ENCODE results near the gene CXCL16. TPM values are rescaled to one million over a fixed set of nuclear protein-coding genes. Genes with fewer than 3 reads are reported as not detected.

The CXCL16 gene
- total RNA-seq, 4 donors from 2014 or later: 1.2 to 2.1 (median 1.4) TPM

DNA sequence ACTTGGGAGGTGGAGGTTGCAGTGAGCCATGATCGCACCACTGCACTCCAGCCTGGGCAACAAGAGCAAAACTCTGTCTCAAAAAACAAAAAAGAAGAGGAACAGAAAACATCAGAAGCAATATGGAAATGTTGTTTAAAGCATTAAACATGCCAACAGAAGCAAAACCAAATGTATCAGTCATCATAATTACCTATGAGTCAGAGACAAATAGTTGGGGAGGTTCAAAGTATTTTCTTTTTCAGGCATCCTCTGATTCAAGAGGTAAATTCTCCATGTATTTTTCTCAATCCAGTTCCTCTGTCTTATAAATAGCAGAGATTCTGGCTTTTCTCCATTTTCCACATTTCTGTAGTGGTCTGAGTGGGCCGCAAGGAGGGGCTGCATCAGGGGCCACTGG, 29.9 kb upstream of the CXCL16 start:
- H3K9me3 ChIP-seq: no peaks in the 10 kb centered on the region
- DNase-seq (no peak), ATAC-seq (no peak)
- in situ Hi-C loops (cut with MboI; ENCODE audit: low sequenced_read_pairs in 4 of 4) (no loop called here), intact Hi-C loops (cut with DNase I; ENCODE audit: low total_unique reads) (no loop called here)
- H3K36me3 ChIP-seq: no peaks in the 10 kb centered on the region
- TF ChIP-seq, protein P1, sequence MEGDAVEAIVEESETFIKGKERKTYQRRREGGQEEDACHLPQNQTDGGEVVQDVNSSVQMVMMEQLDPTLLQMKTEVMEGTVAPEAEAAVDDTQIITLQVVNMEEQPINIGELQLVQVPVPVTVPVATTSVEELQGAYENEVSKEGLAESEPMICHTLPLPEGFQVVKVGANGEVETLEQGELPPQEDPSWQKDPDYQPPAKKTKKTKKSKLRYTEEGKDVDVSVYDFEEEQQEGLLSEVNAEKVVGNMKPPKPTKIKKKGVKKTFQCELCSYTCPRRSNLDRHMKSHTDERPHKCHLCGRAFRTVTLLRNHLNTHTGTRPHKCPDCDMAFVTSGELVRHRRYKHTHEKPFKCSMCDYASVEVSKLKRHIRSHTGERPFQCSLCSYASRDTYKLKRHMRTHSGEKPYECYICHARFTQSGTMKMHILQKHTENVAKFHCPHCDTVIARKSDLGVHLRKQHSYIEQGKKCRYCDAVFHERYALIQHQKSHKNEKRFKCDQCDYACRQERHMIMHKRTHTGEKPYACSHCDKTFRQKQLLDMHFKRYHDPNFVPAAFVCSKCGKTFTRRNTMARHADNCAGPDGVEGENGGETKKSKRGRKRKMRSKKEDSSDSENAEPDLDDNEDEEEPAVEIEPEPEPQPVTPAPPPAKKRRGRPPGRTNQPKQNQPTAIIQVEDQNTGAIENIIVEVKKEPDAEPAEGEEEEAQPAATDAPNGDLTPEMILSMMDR (IDR thresholded peaks at IDR 0.05 in 4 of 5, conservative IDR thresholded peaks at IDR 0.05 in 1 of 5): no peak
- TF ChIP-seq POLR2A (IDR thresholded peaks at IDR 0.05): no peak
- no peak overlapping the region for H3K27ac ChIP-seq
- H3K27me3 ChIP-seq: peaks cover 8 to 12% (median 10%) of the 10 kb centered on the region in 3 donors
- H3K4me1 ChIP-seq: no peaks in the 10 kb centered on the region
- no peak overlapping the region for H3K4me3 ChIP-seq

DNA sequence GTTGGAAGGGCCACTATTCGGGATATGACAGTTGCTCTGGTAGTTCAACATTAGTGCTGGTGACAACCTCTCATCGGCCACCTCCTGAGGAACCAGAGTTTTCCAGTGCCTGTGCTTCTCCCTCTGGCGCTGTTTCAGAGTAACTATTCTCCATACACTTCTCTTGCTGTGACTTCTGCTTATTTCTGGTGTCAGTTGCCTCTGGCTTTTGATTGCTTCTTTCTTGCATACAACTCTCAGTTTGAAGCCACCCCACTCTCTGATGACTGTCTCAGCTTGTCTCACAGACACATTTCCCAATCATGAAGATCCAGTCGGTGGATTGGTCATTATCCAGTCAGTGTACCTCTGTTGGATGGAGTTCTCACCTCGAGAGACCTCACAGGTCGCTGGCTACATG, 28.6 kb upstream of the CXCL16 start:
- DNase-seq (no peak), ATAC-seq (no peak)
- Histone ChIP-seq H3K36me3 (no peaks in the 10 kb centered on the region), H3K9me3 (no peaks in the 10 kb centered on the region), H3K27me3 (peaks cover 8 to 12% (median 9%) of the 10 kb centered on the region in 3 donors), H3K4me3 (no peak overlapping the region), H3K4me1 (no peaks in the 10 kb centered on the region), H3K27ac (no peak overlapping the region)
- in situ Hi-C loops (cut with MboI; ENCODE audit: low sequenced_read_pairs in 4 of 4) (no loop called here), intact Hi-C loops (cut with DNase I; ENCODE audit: low total_unique reads) (no loop called here)
- TF ChIP-seq POLR2A (IDR thresholded peaks at IDR 0.05): no peak
- TF ChIP-seq, protein P1 (IDR thresholded peaks at IDR 0.05 in 4 of 5, conservative IDR thresholded peaks at IDR 0.05 in 1 of 5): no peak

DNA sequence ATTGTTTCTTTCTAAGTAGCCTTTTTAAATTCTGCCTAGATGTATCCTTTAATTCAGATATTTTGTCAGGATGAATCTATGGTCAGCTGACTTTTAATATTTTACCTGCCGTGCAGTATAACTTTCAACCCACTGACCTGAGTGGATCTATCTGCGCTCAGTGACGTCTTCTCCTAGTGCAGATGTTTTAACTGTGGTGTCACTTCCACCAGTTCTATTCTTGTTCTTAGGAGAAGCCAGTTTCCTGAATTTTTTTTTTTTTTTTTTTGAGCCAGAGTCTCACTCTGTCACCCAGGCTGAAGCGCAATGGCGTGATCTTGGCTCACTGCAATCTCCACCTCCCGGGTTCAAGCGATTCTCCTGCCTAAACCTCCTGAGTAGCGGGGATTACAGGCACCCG, 27.0 kb upstream of the CXCL16 start:
- in situ Hi-C loops (cut with MboI; ENCODE audit: low sequenced_read_pairs in 4 of 4) (no loop called here), intact Hi-C loops (cut with DNase I; ENCODE audit: low total_unique reads) (no loop called here)
- DNase-seq (no peak), ATAC-seq (no peak)
- H3K27me3 ChIP-seq: peaks cover 1 to 5% (median 2%) of the 10 kb centered on the region in 3 donors
- H3K4me1 ChIP-seq: no peaks in the 10 kb centered on the region
- H3K9me3 ChIP-seq: no peaks in the 10 kb centered on the region
- H3K27ac ChIP-seq: no peak overlapping the region
- no peaks in the 10 kb centered on the region for H3K36me3 ChIP-seq
- no peak for TF ChIP-seq POLR2A (IDR thresholded peaks at IDR 0.05)
- TF ChIP-seq, protein P1 (IDR thresholded peaks at IDR 0.05 in 4 of 5, conservative IDR thresholded peaks at IDR 0.05 in 1 of 5): no peak
- no peak overlapping the region for H3K4me3 ChIP-seq

DNA sequence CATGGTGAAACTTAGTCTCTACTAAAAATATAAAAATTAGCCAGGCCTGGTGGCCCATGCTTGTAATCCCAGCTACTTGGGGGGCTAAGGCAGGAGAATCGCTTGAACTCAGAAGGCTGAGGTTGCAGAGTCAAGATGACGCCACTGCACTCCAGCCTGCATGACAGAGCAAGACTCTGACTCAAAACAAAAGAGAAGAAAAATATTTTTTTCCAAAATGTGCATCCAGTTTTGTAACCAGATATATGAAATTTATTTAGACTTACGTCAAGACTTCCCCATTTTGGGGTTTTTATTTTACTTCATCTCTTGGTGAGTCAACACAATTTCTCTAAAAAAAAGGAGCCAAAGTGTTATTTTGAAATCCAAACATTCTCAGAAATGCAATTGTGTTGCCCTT, 26.5 kb upstream of the CXCL16 start:
- ATAC-seq (no peak), DNase-seq (no peak)
- in situ Hi-C loops (cut with MboI; ENCODE audit: low sequenced_read_pairs in 4 of 4) (no loop called here), intact Hi-C loops (cut with DNase I; ENCODE audit: low total_unique reads) (no loop called here)
- no peaks in the 10 kb centered on the region for H3K4me1 ChIP-seq
- no peaks in the 10 kb centered on the region for H3K36me3 ChIP-seq
- H3K27ac ChIP-seq: no peak overlapping the region
- no peaks in the 10 kb centered on the region for H3K9me3 ChIP-seq
- H3K4me3 ChIP-seq: no peak overlapping the region
- no peaks in the 10 kb centered on the region for H3K27me3 ChIP-seq
- TF ChIP-seq POLR2A (IDR thresholded peaks at IDR 0.05): no peak
- TF ChIP-seq, protein P1 (IDR thresholded peaks at IDR 0.05 in 4 of 5, conservative IDR thresholded peaks at IDR 0.05 in 1 of 5): no peak

DNA sequence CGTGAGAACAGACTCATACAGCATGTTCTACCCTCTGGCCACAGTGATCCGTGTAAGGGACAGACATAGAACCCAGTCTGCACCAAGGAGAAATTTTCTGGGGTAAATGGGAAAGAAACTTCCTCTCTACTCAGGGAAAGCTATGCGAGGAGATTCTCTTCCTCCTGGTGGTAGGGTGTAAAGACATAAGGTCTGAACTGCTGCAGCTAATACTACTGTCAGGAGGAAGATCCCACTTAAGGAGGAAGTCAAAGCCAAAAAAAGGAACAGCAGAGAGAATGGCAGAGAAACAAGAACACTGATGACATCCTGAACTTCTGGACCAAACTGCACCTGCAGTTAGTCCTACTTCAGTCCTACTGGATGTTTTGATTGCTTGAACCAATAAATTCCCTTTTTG, 24.9 kb upstream of the CXCL16 start:
- in situ Hi-C loops (cut with MboI; ENCODE audit: low sequenced_read_pairs in 4 of 4): no loop called here
- DNase-seq (no peak), ATAC-seq (no peak)
- intact Hi-C loops (cut with DNase I; ENCODE audit: low total_unique reads): no loop called here
- Histone ChIP-seq H3K4me1 (no peaks in the 10 kb centered on the region), H3K27ac (no peak overlapping the region), H3K27me3 (peaks cover 0 to 2% (median 0%) of the 10 kb centered on the region in 3 donors), H3K36me3 (no peaks in the 10 kb centered on the region), H3K4me3 (no peak overlapping the region), H3K9me3 (no peaks in the 10 kb centered on the region)
- no peak for TF ChIP-seq POLR2A (IDR thresholded peaks at IDR 0.05)
- TF ChIP-seq, protein P1 (IDR thresholded peaks at IDR 0.05 in 4 of 5, conservative IDR thresholded peaks at IDR 0.05 in 1 of 5): no peak

Data from gastrocnemius medialis (tissue), 4 donors.